SJSA1 (cell line): ENCODE measurements around the gene BAIAP2. TPM values are rescaled to one million over a fixed set of nuclear protein-coding genes. Genes with fewer than 3 reads are reported as not detected.
"Not testable (repeated sequence)": the region's sequence is repeated elsewhere in the genome, so short reads cannot be mapped to it uniquely, and the experiment has no call there.

Experiments
- DNase-seq, 2 experiments: peaks; one replicate each; pipeline ENCODE4 v3.0.0-alpha.2; 2015 to 2020; ENCODE audit warnings: low spot score in 2 of 2, low read depth in 1 of 2
- H3K27ac ChIP-seq: fragments of 250-450 bp; sonication (Bioruptor Pico); 2 replicates; pipeline ENCODE4 v1.5.1; 2020; ENCODE audit warnings: mild to moderate bottlenecking, moderate library complexity
- H3K27me3 ChIP-seq: fragments of 250-450 bp; sonication (Bioruptor Pico); replicated peaks from 2 replicates; pipeline ENCODE4 v1.5.1; 2020; ENCODE audit warnings: mild to moderate bottlenecking, moderate library complexity
- H3K36me3 ChIP-seq: fragments of 250-450 bp; sonication (Bioruptor Pico); 2 replicates; pipeline ENCODE4 v1.5.1; 2020; ENCODE audit warnings: mild to moderate bottlenecking
- H3K4me1 ChIP-seq: fragments of 250-450 bp; sonication (Bioruptor Pico); replicated peaks from 2 replicates; pipeline ENCODE4 v1.6.1; 2021; ENCODE audit warnings: mild to moderate bottlenecking
- H3K4me3 ChIP-seq: fragments of 250-450 bp; sonication (Bioruptor Pico); 2 replicates; pipeline ENCODE4 v1.5.1; 2020; ENCODE audit warnings: mild to moderate bottlenecking
- H3K9me3 ChIP-seq: fragments of 250-450 bp; sonication (Bioruptor Pico); replicated peaks from 2 replicates; pipeline ENCODE4 v1.5.1; 2020; ENCODE audit warnings: mild to moderate bottlenecking
- total RNA-seq: library from RNA; depleted of rRNA; stranded (reverse); fragments of >200 nt; shearing (Covaris generic); gene quantifications from 2 replicates; pipeline ENCODE4 v1.2.3, GENCODE V29; 2014

BAIAP2 gene
- total RNA-seq, 1 experiment from 2014 or later: 37.6 TPM

DNA sequence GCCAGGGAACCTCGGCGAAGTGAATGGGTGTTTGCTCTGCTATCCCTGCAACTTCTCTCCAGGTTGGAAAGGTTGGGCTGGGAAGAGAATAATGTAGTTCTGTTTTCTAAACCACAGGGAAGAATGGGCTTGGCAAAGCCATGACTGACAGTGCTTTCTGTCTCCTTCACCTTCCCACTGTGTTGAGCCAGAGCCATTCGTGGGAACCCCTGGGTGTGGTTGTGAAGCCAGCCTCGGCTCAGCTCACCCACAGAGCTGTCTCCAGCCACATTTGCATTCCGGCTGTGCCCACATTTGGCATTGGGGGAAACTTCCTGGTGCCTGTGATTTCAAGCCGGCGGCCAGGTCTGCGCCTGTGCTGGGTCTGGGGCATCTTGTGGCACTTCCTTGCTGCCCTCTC is 39.9 kb downstream of the BAIAP2 start:
- H3K4me1 ChIP-seq: peaks cover 10% of the 10 kb centered on the region
- no peak overlapping the region for H3K27ac ChIP-seq
- no peak overlapping the region for H3K4me3 ChIP-seq
- no peak for DNase-seq
- no peaks in the 10 kb centered on the region for H3K9me3 ChIP-seq
- H3K27me3 ChIP-seq: no peaks in the 10 kb centered on the region
- peaks cover 61% of the 10 kb centered on the region for H3K36me3 ChIP-seq

DNA sequence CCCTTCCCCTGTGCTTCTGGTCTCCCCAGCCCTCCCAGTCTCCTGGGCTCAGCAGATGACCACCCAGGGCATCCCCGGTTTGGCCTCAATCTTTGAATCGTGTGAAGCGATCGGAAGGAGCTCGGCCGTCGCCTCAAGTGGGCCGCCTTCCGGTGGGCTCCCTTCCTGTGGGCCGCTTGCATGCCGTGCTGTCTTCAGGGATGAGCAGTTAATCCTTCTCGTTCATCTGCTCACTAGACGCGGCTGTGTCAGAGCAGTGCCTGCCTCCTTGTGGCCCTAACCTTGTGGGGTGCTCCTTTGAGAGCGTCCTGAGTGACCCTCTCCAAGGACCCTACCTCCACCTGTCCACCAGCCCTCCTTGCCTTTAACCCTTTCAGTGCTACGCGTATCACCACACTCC is 40.4 kb downstream of the BAIAP2 start:
- Histone ChIP-seq H3K4me3 (no peak overlapping the region), H3K36me3 (peaks cover 61% of the 10 kb centered on the region), H3K27ac (no peak overlapping the region), H3K27me3 (no peaks in the 10 kb centered on the region), H3K4me1 (peaks cover 10% of the 10 kb centered on the region), H3K9me3 (no peaks in the 10 kb centered on the region)
- no peak for DNase-seq

GRCh38 chr17:81076141-81076679 is 41.3 kb downstream of the BAIAP2 start:
- Histone ChIP-seq H3K36me3 (peaks cover 63% of the 10 kb centered on the region), H3K4me1 (peaks cover 10% of the 10 kb centered on the region), H3K27ac (no peak overlapping the region), H3K9me3 (no peaks in the 10 kb centered on the region), H3K27me3 (no peaks in the 10 kb centered on the region), H3K4me3 (no peak overlapping the region)
- DNase-seq: no peak

GRCh38 chr17:81078026-81078913 is 43.3 kb downstream of the BAIAP2 start:
- not testable (repeated sequence) for H3K27me3 ChIP-seq, H3K9me3 ChIP-seq, H3K4me1 ChIP-seq, DNase-seq, H3K27ac ChIP-seq, H3K4me3 ChIP-seq
- peaks cover 53% of the 10 kb centered on the region for H3K36me3 ChIP-seq

DNA sequence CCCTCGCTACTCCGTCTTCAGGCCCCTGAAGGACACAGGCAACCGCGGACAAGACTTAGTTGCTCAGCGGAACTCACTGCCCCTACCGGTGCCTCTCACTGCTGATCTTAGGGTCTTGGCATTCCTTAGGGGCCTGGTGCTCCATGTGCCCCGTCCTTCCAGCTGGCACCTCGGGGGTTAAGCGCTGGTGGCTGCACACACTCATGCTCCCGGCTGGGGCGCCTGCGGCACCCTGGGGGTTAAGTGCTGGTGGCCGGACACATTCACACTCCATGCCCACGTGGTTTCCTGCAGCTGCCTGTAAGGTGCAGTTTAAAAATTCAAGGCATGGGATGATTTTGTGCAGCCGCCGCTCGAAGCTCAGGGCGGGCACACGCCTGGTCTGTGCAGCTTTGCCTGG is 45.1 kb downstream of the BAIAP2 start:
- no peak for DNase-seq
- H3K4me1 ChIP-seq: peaks cover 1% of the 10 kb centered on the region

GRCh38 chr17:81081222-81082176 is 46.5 kb downstream of the BAIAP2 start:
- no peaks in the 10 kb centered on the region for H3K4me1 ChIP-seq
- no peaks in the 10 kb centered on the region for H3K27me3 ChIP-seq
- no peak for DNase-seq
- H3K27ac ChIP-seq: no peak overlapping the region
- H3K9me3 ChIP-seq: no peaks in the 10 kb centered on the region
- H3K36me3 ChIP-seq: peaks cover 46% of the 10 kb centered on the region
- no peak overlapping the region for H3K4me3 ChIP-seq

More for the DNA sequence above, 45.1 kb downstream of the BAIAP2 start:
- H3K27me3 ChIP-seq: no peaks in the 10 kb centered on the region
- no peak overlapping the region for H3K4me3 ChIP-seq
- H3K9me3 ChIP-seq: no peaks in the 10 kb centered on the region
- no peak overlapping the region for H3K27ac ChIP-seq
- H3K36me3 ChIP-seq: peaks cover 43% of the 10 kb centered on the region

DNA sequence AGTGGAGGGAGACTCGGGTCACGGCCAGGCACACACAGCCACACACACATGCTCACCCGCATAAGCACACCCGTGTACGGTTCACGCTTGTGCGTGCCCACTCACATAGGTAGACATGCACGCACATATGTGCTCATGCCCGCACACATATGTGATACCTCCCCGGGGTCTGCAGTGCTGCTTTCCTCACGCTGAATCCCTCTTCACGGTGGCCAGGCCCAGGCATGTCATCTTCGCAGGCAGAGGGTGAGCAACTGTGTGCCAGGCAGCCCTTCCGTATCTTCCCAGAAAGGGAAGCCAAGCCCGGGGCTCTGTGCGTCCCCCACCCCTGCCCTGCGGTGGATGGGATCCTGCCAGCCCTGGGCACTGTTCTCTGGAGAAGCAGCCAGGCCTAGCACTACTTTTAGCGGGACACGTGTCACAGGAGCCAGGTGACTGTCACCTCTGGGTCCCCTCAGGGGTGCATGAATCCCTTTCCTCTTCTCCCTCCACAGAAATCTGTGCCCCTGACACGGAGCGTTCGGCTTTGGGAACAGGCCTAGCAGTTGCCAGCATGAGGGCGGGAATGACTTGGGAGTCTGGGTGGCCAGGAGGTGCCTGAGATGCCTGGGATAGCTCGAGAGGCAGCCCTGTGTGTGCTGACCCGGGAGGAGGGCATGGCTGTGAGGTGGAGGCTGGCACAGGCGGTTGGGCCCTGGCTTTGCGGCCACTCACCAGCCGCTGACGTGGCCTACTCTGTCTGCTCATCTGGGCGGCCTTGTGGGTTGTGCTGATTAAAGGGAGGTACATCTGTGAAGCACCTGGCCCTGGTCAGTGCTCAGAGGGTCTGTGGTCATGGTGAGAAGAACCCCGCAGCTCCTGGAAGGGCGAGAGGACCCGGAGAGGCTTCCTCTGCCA is 47.5 kb downstream of the BAIAP2 start:
- H3K27me3 ChIP-seq: no peaks in the 10 kb centered on the region
- no peaks in the 10 kb centered on the region for H3K9me3 ChIP-seq
- no peaks in the 10 kb centered on the region for H3K4me1 ChIP-seq
- no peak overlapping the region for H3K4me3 ChIP-seq
- peaks cover 48% of the 10 kb centered on the region for H3K36me3 ChIP-seq
- H3K27ac ChIP-seq: no peak overlapping the region
- DNase-seq: no peak

DNA sequence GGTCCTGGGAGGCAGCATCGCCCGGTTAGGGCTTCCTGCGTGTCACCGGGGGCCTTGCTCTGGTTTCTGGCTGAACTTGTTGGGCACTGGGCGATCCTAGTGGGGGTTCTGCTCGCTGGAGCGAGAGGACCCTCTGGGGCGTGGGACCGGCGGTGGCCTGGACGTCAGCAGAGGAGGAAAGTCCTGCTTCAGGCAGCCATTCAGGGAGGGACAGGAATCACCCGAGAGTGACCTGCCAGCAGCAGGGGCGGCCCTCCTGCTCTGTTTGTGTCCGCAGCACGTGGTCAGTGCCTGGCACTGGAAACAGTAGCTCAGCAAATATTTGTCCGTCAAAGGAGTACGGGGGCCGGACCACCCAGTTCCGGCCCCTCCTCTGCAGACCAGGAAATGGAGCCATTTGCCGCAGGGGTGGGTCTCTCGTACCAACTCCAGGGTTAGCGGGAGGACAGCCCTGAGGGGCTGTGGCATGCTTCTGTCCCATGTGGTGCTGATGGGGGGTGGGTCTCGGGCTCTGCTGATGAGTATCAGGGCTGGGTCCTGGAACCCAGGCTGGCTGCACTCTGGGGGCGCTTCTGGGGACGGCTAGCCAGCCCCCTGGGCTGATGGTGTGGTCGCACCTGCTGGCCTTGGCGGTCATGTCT is 48.3 kb downstream of the BAIAP2 start:
- no peak overlapping the region for H3K4me3 ChIP-seq
- H3K36me3 ChIP-seq: peaks cover 56% of the 10 kb centered on the region
- H3K4me1 ChIP-seq: no peaks in the 10 kb centered on the region
- H3K9me3 ChIP-seq: no peaks in the 10 kb centered on the region
- H3K27ac ChIP-seq: no peak overlapping the region
- DNase-seq: no peak
- H3K27me3 ChIP-seq: no peaks in the 10 kb centered on the region

- no peak overlapping the region for H3K4me3 ChIP-seq
- H3K36me3 ChIP-seq: peaks cover 59% of the 10 kb centered on the region
- no peaks in the 10 kb centered on the region for H3K9me3 ChIP-seq
- no peaks in the 10 kb centered on the region for H3K27me3 ChIP-seq
- H3K27ac ChIP-seq: no peak overlapping the region
- no peak for DNase-seq
- H3K4me1 ChIP-seq: no peaks in the 10 kb centered on the region
Observed at GRCh38 chr17:81084680-81085419, 49.9 kb downstream of the BAIAP2 start.

- no peak for DNase-seq
- Histone ChIP-seq H3K27me3 (no peaks in the 10 kb centered on the region), H3K4me3 (no peak overlapping the region), H3K4me1 (no peaks in the 10 kb centered on the region), H3K9me3 (no peaks in the 10 kb centered on the region), H3K27ac (no peak overlapping the region), H3K36me3 (peaks cover 62% of the 10 kb centered on the region)
Observed at GRCh38 chr17:81085420-81085911, 50.5 kb downstream of the BAIAP2 start.

DNA sequence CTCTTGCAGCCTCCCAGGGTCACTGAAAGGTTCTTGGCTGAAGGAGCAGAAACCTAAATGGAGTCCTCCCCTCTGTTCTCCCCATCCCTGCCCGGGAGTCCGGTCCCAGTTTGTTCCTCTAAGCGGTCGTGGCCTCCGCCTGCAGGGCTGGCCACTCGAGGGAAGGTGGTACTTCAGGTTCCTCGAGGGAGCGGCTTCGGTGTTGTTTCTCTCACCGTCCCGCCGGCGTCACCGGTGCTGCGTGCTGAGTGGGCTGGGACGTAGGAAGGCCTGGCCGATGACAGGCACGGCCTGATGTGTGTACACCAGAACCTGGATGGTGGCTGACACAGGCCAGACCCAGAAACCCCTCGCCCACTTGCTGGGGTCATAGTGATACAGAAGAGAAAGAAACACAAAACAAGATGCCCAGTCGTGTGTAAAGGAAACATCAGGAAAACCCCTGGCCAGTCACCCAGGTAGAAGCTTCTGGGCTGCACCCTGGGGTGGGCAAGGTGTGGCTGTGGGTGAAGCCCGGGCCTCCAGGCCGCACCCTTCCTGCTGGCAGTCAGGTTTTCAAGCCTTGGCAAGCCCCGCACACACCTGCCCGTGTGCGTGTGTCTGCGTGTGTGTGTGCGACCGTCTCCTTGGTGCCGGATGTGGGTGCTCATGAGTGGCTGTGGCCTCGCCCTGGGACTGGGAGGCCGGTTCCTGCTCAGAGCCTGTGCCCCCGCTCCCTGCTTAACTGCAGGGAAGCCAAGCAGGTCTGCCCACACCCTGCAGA is 52.0 kb downstream of the BAIAP2 start:
- no peak overlapping the region for H3K4me3 ChIP-seq
- no peaks in the 10 kb centered on the region for H3K4me1 ChIP-seq
- H3K27me3 ChIP-seq: no peaks in the 10 kb centered on the region
- no peaks in the 10 kb centered on the region for H3K9me3 ChIP-seq
- DNase-seq: no peak
- H3K36me3 ChIP-seq: peaks cover 63% of the 10 kb centered on the region
- no peak overlapping the region for H3K27ac ChIP-seq
